Heart right ventricle (tissue), 16 donors: ENCODE data around the gene SH3BP5L. TPM values are rescaled to one million over a fixed set of nuclear protein-coding genes. Genes with fewer than 3 reads are reported as not detected.

ENCODE experiments used
- ATAC-seq, 8 donors: fragments of 200-7000 bp; cut with Tn5 transposase; one replicate each; pipeline ENCODE4 v1.9.1; 2020; ENCODE audit warnings: mild to moderate bottlenecking in 8 of 8, moderate library complexity in 8 of 8, moderate number of reproducible peaks in 1 of 8
- DNase-seq, 2 donors: peaks; one replicate each; pipeline ENCODE4 v3.0.0-alpha.2; 2020
- H3K27ac ChIP-seq, 10 donors: fragments of 200-600 bp; sonication (generic) in 2 of 10; one replicate each; pipeline versions ENCODE4 v1.5.0 to v1.8.0; 2020 to 2022; ENCODE audit warnings: mild to moderate bottlenecking in 3 of 10
- H3K27me3 ChIP-seq, 7 donors: fragments of 200-600 bp; one replicate each; pipeline ENCODE4 v1.8.0; 2021 to 2022; ENCODE audit warnings: mild to moderate bottlenecking in 2 of 7
- H3K36me3 ChIP-seq, 9 donors: fragments of 200-600 bp; sonication (generic) in 1 of 9; one replicate each; pipeline versions ENCODE4 v1.5.0 to v1.8.0; 2020 to 2022; ENCODE audit warnings: mild to moderate bottlenecking in 2 of 9
- H3K4me1 ChIP-seq, 9 donors: fragments of 200-600 bp; sonication (generic) in 1 of 9; one replicate each; pipeline versions ENCODE4 v1.5.0 to v1.8.0; 2020 to 2022; ENCODE audit warnings: mild to moderate bottlenecking in 4 of 9
- H3K4me3 ChIP-seq, 10 donors: fragments of 200-600 bp; sonication (generic) in 2 of 10; one replicate each; pipeline versions ENCODE4 v1.5.0 to v1.8.0; 2020 to 2022; ENCODE audit warnings: mild to moderate bottlenecking in 7 of 10, moderate library complexity in 2 of 10
- H3K9me3 ChIP-seq, 11 donors: fragments of 200-600 bp in 10 of 11; sonication (generic) in 2 of 11; one replicate each; pipeline versions ENCODE4 v1.5.0 to v1.8.0; 2013 to 2022; ENCODE audit warnings: mild to moderate bottlenecking in 2 of 11, control low read depth in 1 of 11, moderate library complexity in 1 of 11
- WGBS, 2 donors: extraction: QIAGEN DNeasy Blood & Tissue Kit; methylation state at CpG; one replicate each; pipeline ENCODE4 v1.1.7; 2013; ENCODE audit warnings: inconsistent platforms in 1 of 2; 5-methylcytosine and 5-hydroxymethylcytosine counted together
- intact Hi-C, 10 donors: fragments of 100-400 bp; cut with DNase I; formaldehyde crosslinking; loops; one replicate each; pipeline versions ENCODE4 v1.11.1 to v1.14.2; 2022
- polyA plus RNA-seq, 2 donors: library from polyadenylated mRNA; stranded (reverse); fragments of 200-250 nt; gene quantifications; one replicate each; pipeline ENCODE4 v1.2.3, GENCODE V29; 2013
- total RNA-seq, 10 donors: library from RNA; stranded (reverse); fragmentation: NEBNext Ultra II Directional in 3 of 10; extraction: Animal tissue kit (Norgen Biotek cat#: 25700) in 3 of 10; gene quantifications; one replicate each; pipeline versions ENCODE4 v1.2.1 to v1.2.4, GENCODE V29; 2021 to 2023
- TF ChIP-seq, protein P1 (sequence below), 9 donors: fragments of 200-600 bp; sonication (generic) in 2 of 9; IDR thresholded peaks; one replicate each; pipeline versions ENCODE4 v1.5.0 to v1.8.0; 2021 to 2022; ENCODE audit warnings: antibody characterized with exemption in 9 of 9, mild to moderate bottlenecking in 5 of 9, moderate library complexity in 1 of 9
- donor health status: Arrhythmogenic right ventricular cardiomyopathy.
- donor health status: ischemic (EF 13 %, LVEDD 7.1; RV severe dilation, severe dysfunction).
- donor health status: healthy with polysubstance abuse.
- donor health status: DM: no; HTN: yes; CAD: no.
- donor health status: DM: no; HTN: no; CAD: no.
- donor health status: ischemic (EF 25% LVEDD 6.9; RV normal size, moderate dysfunction).
- donor health status: ischemic (EF 25% LVEDD 5.7; RV mildly dilated, moderate dysfunction).
- donor health status: healthy.
- donor health status: DM: yes; HTN: yes; CAD: no.
- donor health status: Ischemic cardiomyopathy.
- donor health status: ischemic (EF 35%, LVEDD 5.7; RV mildly dilated, moderate dysfunction).
- donor health status: nonischemic (EF 11% LVEDD 7.7; RV severe dilation, severe dysfunction).
- donor health status: DM: yes; HTN: yes; CAD: no.
- donor health status: PGD.
- donor health status: ischemic (EF 29% LVEDD 5.4; RV normal size, mild dysfunction).
- donor health status: nonischemic (EF 23%, LVEDD 6.1; RV moderate dilation, normal function).

Gene SH3BP5L
- total and polyA plus RNA-seq, 12 donors: 14.9 to 30.5 (median 19.0) TPM

DNA sequence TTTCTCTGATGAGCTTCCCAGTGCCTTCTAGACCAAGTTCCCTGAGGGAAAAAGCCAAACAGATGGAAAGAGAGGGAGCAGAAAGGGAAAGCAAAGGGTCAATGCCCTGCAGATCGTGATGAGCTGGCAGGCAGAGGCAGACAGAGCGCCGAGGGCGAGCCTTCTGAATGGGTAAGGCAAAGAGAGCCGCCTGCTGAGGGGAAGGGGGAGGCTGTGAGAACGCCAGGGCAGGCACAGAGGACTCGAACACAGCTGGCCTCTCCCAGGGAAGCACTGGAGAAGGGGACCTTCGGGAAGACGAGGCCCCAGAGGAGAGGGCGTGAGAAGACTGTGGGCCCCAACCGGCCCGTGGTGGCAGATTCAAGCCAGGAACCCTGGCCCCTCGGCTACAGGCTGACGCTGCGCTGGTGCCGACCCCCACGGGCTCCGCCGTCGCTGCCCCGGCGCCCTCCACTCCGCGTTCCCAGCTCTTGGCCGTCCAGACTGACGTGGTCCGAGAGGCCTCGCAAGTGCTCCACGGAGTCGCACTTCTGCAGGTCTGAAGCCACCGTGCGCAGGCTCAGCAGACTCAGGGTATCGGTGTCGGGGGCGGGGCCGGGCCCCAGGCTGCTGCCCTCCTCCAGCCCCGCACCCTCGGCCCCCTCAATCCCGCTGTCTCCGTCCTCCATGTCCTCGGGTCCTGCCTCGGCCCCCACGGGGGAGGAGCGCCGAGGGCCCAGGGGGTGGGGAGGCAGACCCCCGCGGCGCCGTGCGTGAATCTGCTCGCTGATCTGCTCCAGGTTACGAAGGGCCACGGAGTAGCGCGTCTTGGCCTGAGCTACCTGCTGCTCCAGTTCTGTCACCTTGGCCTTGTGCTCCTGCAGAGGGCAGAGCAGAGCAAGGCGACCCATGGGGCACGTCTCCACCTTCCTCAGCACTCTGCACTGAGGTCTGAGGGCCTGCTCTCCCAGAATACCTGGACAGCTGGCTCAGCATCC lies 13.9 kb downstream of the SH3BP5L start:
- Histone ChIP-seq H3K27ac (peak overlapping the region in 1 of 10 donors; percentile 17), H3K36me3 (peaks cover 0 to 69% (median 33%) of the 10 kb centered on the region in 9 donors), H3K4me3 (no peak overlapping the region), H3K9me3 (no peaks in the 10 kb centered on the region), H3K4me1 (peaks cover 0 to 37% (median 21%) of the 10 kb centered on the region in 9 donors), H3K27me3 (no peaks in the 10 kb centered on the region)
- WGBS, 2 donors: 85 to 86% methylated on average over 57 of the region's 57 CpGs
- DNase-seq: no peak
- intact Hi-C loops: no loop called here
- TF ChIP-seq, protein P1, sequence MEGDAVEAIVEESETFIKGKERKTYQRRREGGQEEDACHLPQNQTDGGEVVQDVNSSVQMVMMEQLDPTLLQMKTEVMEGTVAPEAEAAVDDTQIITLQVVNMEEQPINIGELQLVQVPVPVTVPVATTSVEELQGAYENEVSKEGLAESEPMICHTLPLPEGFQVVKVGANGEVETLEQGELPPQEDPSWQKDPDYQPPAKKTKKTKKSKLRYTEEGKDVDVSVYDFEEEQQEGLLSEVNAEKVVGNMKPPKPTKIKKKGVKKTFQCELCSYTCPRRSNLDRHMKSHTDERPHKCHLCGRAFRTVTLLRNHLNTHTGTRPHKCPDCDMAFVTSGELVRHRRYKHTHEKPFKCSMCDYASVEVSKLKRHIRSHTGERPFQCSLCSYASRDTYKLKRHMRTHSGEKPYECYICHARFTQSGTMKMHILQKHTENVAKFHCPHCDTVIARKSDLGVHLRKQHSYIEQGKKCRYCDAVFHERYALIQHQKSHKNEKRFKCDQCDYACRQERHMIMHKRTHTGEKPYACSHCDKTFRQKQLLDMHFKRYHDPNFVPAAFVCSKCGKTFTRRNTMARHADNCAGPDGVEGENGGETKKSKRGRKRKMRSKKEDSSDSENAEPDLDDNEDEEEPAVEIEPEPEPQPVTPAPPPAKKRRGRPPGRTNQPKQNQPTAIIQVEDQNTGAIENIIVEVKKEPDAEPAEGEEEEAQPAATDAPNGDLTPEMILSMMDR (IDR thresholded peaks at IDR 0.05): peak in 1 of 9 donors; percentile 9
- ATAC-seq: no peak

DNA sequence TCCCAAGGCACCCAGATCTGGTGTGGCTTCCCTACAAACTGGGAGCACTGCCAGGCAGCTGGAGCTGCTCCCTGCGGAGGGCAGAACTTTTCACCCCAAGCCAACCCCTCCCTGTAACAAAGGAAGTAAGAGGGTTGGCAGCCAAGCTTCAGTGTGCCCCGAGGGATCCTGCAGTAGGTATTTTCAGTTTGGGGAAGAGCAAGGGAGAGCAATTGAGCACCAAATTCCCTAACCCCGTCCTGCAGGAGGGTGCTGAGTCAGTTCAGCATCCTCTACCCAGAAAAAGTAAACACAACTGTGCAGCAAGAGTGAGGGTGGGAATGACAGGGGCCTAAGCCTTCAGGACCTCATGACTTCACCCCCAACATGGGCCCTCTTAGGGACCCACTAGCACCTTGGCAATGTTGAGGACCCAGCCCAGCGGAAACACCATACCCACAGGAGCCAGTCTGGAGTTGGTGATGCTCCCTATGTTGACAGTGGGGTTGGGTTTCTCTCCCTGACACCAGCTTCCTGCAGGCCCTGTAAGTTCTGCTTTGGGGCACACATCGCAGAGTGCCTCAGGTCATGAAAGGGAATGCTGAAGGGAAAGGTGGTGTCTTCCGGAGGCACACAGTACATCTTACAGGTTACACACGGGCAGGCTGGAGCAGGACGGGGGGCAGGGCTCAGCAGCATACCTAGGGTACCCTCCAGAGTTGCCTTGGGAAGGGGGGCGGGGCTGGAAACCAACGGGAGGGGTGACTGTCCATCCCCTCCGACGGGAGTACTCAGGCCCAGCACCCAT lies 14.8 kb downstream of the SH3BP5L start:
- peaks cover 0 to 61% (median 32%) of the 10 kb centered on the region in 9 donors for H3K36me3 ChIP-seq
- 58 to 67% methylated on average over 12 of the region's 12 CpGs for WGBS, 2 donors
- TF ChIP-seq, protein P1 (IDR thresholded peaks at IDR 0.05): no peak
- peak; percentile 22 to 64 (median 50) for ATAC-seq
- peaks cover 0 to 37% (median 21%) of the 10 kb centered on the region in 9 donors for H3K4me1 ChIP-seq
- H3K4me3 ChIP-seq: no peak overlapping the region
- peak overlapping the region in 3 of 10 donors; percentile 8 to 31 (median 17) for H3K27ac ChIP-seq
- peak; percentile 61 for DNase-seq
- intact Hi-C loops: no loop called here
- no peaks in the 10 kb centered on the region for H3K27me3 ChIP-seq
- H3K9me3 ChIP-seq: no peaks in the 10 kb centered on the region

DNA sequence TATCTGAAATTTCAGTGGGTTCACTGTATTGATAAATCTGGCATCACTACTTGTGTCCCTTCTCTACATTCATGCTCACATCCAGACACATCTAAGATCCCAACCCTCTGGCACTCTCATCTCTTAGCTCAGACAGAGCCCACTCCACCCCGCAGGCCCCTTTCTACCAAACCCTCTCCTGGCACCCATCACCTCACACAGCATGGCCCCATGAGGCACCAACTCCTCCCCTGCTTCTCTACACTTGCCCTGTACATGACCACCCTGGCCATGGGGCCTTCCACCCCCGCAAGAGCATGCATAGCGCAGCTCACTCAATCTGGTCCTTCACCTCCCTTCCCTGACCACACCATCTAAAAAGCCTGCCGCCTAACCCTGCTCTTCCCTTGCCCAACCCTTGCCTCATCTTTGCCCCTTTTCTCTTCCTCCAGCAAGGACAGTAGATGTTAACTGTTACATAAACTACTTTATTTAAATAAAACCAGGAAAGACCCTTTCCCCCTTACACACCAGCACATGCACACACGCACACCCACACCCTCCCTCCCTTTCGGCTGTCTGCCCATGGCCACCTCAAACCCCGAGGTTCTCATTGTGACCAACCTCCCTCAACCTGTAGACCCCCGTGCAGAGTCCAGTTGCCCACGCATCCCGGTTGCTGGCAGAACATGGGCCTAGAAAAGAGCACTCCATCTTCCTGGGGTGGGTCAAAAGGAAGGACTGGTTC lies 15.6 kb downstream of the SH3BP5L start:
- intact Hi-C loops: loop anchor here in 8 of 10 donors (5.0 kb wide), 3 partner anchors 188 to 408 kb away; partner anchors contain the start of gene OR2T1 (in 1 of the 8)
- Histone ChIP-seq H3K4me3 (no peak overlapping the region), H3K9me3 (no peaks in the 10 kb centered on the region), H3K36me3 (peaks cover 0 to 53% (median 27%) of the 10 kb centered on the region in 9 donors), H3K4me1 (peaks cover 4 to 45% (median 25%) of the 10 kb centered on the region in 9 donors), H3K27me3 (no peaks in the 10 kb centered on the region), H3K27ac (peak overlapping the region in 2 of 10 donors; percentile 17 to 31)
- TF ChIP-seq, protein P1 (IDR thresholded peaks at IDR 0.05): no peak
- no peak for ATAC-seq
- no peak for DNase-seq
- WGBS, 2 donors: 75 to 78% methylated on average over 10 of the region's 10 CpGs
